Kidney epithelial cell (primary cell): ENCODE measurements around the gene SLC27A5. TPM values are rescaled to one million over a fixed set of nuclear protein-coding genes. Genes with fewer than 3 reads are reported as not detected.
"Not testable (repeated sequence)": the region's sequence is repeated elsewhere in the genome, so short reads cannot be mapped to it uniquely, and the experiment has no call there.

Experiments used
- DNase-seq: peaks from one replicate; pipeline ENCODE4 v3.0.0-alpha.2; 2010; ENCODE audit warnings: low read depth
- H3K27me3 ChIP-seq: 2 replicates; pipeline ENCODE4 v1.6.0; 2011; ENCODE audit warnings: low read length; ENCODE audit not compliant: control insufficient read depth, insufficient read depth
- H3K36me3 ChIP-seq: 2 replicates; pipeline ENCODE4 v1.5.1; 2011; ENCODE audit warnings: low read length; ENCODE audit not compliant: control insufficient read depth, insufficient read depth
- H3K4me3 ChIP-seq: 2 replicates; pipeline ENCODE4 v1.5.1; 2011; ENCODE audit warnings: low read depth, mild to moderate bottlenecking, control low read depth, low read length
- total RNA-seq: library from RNA; depleted of rRNA; stranded (reverse); fragments of >200 nt; gene quantifications from 2 replicates; pipeline ENCODE4 v1.2.3, GENCODE V29; 2015
- TF ChIP-seq, protein P1 (sequence below): IDR thresholded peaks from 2 replicates; pipeline ENCODE4 v1.5.1; 2011; ENCODE audit warnings: mild to moderate bottlenecking, moderate library complexity, low read length, control low read depth, inconsistent platforms; ENCODE audit not compliant: insufficient read depth, poor library complexity, severe bottlenecking

The SLC27A5 gene
- total RNA-seq, 1 donor from 2014 or later = 9.2 TPM

DNA sequence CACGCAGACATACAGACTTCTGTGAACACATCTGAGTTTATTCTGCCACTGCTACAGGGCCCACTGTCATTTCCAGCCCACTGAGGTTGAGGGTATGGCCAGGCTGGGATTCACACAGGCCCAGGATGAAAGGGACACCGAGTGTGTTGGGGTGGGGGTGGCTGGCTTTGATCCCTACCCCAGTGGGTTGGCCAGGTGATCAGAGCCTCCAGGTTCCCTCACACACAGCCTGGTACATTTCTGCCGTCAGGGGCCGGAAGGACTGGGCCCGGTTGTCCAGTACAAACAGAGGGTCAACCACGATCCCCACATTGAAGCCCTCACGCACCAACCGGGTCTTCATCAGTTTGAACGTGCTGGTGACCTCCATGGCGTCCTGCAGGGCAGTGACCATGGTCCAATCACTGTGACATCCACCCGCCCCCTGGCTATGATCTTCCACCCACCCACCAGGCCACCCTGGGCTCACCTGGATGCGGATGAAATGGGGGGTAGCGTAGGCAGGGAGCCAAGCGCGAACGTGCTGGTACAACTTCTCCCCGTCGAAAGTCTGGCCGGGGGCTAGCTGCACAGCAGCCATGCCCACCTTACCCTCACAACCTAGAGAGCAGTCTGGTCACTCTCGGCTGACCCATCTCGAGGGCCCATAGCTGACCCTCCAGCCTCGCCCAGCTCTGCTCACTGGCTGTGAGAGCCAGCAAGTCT, 13.3 kb downstream of the SLC27A5 start:
- H3K4me3 ChIP-seq = peak overlapping the region; percentile 35
- TF ChIP-seq, protein P1, sequence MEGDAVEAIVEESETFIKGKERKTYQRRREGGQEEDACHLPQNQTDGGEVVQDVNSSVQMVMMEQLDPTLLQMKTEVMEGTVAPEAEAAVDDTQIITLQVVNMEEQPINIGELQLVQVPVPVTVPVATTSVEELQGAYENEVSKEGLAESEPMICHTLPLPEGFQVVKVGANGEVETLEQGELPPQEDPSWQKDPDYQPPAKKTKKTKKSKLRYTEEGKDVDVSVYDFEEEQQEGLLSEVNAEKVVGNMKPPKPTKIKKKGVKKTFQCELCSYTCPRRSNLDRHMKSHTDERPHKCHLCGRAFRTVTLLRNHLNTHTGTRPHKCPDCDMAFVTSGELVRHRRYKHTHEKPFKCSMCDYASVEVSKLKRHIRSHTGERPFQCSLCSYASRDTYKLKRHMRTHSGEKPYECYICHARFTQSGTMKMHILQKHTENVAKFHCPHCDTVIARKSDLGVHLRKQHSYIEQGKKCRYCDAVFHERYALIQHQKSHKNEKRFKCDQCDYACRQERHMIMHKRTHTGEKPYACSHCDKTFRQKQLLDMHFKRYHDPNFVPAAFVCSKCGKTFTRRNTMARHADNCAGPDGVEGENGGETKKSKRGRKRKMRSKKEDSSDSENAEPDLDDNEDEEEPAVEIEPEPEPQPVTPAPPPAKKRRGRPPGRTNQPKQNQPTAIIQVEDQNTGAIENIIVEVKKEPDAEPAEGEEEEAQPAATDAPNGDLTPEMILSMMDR = no peak
- H3K27me3 ChIP-seq = no peaks in the 10 kb centered on the region
- DNase-seq = no peak
- H3K36me3 ChIP-seq = no peaks in the 10 kb centered on the region

DNA sequence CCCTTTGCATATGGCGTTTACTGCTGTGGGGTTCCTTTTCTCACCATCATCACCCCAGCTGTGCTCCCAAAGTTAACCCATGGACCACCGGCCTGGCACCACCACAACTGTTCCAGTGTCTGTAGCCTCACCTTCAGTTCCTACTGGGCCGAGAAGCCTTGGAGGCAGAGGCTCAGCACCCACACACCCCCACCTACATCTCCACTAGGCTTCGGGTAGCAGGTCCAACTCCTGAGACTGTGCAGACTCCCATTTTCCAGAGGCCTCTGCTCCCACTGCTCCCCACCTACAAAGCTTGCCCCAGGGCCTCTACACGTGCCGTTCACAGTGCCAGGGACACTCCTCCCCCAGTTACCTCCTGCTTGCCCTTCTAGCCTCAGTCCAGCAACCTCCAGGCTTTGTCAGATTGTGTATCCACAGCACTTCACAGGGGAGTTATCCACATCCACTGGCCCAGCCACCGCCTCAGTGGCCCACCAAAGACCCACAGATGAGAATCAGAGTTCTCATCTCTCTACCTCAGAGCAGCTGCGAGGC, 14.1 kb downstream of the SLC27A5 start:
- H3K36me3 ChIP-seq = no peaks in the 10 kb centered on the region
- H3K4me3 ChIP-seq = no peak overlapping the region
- no peaks in the 10 kb centered on the region for H3K27me3 ChIP-seq
- TF ChIP-seq, protein P1 = no peak
- no peak for DNase-seq

DNA sequence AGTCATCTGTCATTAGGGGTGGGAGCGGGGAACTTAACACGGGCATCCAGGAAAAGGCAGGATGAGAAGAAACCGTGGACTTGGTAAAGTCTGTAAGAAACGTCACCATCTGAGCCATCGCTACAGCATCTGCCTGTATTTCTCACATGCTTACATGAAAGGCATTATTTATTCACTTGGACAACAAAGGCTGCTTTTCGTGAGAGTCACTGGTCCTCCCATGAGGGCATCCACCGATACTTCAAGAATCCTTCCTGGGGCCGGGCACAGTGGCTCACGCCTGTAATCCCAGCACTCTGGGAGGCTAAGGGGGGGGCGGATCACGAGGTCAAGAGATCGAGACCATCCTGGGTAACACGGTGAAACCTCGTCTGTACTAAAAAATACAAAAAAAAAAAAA, 19.5 kb downstream of the SLC27A5 start:
- Histone ChIP-seq H3K4me3 (no peak overlapping the region), H3K27me3 (no peaks in the 10 kb centered on the region), H3K36me3 (no peaks in the 10 kb centered on the region)
- DNase-seq = no peak
- TF ChIP-seq, protein P1 = no peak

DNA sequence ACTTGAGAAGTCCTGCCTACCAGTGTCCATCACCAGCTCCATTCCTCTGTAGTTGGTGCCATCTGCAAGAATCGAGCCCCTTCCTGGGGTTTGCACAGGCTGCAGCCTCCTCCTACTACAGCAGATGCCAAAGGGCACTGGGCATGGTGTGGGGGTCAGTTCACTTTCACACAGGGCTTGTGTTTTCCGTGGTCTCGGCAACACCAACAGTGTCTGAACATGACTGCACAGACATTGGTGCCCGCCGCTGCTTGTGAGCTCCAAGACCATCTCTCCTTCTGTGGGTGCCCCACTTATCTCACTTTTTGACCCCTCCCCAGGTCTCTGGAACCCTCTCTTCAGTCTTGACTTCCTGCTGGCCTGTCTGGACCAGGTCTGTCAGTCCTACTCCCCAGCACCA, 20.4 kb downstream of the SLC27A5 start:
- TF ChIP-seq, protein P1 = no peak
- no peaks in the 10 kb centered on the region for H3K27me3 ChIP-seq
- no peak overlapping the region for H3K4me3 ChIP-seq
- H3K36me3 ChIP-seq = no peaks in the 10 kb centered on the region
- DNase-seq = no peak

DNA sequence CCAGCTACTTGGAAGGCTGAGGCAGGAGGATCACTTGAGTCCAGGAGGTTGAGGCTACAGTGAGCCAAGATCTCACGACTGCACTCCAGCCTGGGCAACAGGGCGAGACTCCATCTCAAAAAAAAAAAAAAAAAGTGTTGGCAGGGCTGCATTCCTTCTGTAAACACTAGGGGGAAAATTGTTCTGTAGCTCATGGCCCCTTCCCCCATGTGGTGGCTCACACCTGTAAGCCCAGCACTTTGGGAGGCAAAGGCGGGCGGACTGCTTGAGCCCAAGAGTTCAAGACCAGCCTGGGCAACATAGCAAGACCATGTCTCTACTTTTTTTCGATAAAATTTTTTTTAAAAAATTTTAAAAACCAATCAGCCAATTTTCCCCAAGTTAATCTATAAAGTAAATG, 27.4 kb downstream of the SLC27A5 start:
- not testable (repeated sequence) for H3K27me3 ChIP-seq

DNA sequence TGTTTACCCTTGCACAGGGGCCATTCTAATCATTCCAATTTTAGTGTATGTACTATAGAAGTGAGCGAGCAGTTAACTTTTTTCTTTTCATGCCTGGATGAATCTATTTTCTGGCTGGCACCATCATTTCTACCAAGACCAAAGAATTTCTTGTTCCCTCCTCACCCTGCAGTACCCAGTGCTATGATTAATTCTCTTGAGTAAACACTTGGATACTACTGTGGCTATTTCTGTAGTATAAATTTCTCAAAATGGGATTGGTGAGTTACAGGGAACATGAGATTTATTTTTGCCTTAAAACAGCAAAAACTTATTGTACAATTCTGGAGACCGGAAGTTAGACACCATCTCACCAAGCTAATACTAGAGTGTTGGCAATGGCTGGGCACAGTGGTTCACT, 28.0 kb downstream of the SLC27A5 start:
- H3K36me3 ChIP-seq = no peaks in the 10 kb centered on the region
- no peak overlapping the region for H3K4me3 ChIP-seq
- H3K27me3 ChIP-seq = no peaks in the 10 kb centered on the region
- TF ChIP-seq, protein P1 = no peak
- DNase-seq = no peak

More for the DNA sequence above, 27.4 kb downstream of the SLC27A5 start:
- H3K36me3 ChIP-seq, H3K4me3 ChIP-seq, DNase-seq: not testable (repeated sequence)
